ENCODE data around the gene DNAI4. TPM values are rescaled to one million over a fixed set of nuclear protein-coding genes. Genes with fewer than 3 reads are reported as not detected.

The DNAI4 gene
- total and polyA plus RNA-seq, 2 of the 4 experiments (the other 2 are of a cell fraction) = 0.63 to 1.6 TPM

DNA sequence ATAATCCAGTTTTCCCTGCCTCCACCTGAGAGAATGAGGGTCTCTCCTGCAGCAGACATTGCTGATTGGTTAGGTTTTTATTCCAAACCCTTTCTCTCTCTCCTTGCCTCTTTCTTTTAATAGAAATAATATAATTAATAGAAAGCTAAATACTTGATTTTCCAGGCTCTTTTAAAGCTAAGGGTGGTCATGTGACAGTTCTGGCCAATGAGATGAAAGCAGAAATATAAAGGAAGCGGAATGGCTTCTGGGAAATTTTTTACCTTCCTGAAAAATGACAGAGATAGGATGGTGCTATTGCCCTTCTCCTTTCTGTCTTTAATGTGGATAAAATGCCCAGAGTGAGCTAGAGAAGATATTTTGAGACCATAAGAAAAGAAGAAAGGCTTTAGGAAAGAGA lies 35.6 kb downstream of the DNAI4 start:
- intact Hi-C loops (cut with micrococcal nuclease) (no loop called here), in situ Hi-C loops (cut with MboI; ENCODE audit: low sequenced_read_pairs) (no loop called here), dilution Hi-C loops (cut with HindIII; ENCODE audit: low sequenced_read_pairs, unreplicated experiment) (no loop called here)
- H3K27ac ChIP-seq (ENCODE audit: insufficient read depth, low read length) = no peak overlapping the region
- no peak overlapping the region for H2BK15ac ChIP-seq (ENCODE audit: low read depth, low read length)
- no peaks in the 10 kb centered on the region for H4K20me1 ChIP-seq (ENCODE audit: insufficient read depth, low read length)
- ATAC-seq (ENCODE audit: low read depth) = no peak
- CTCF ChIA-PET = no interaction called here
- no peak overlapping the region for H2BK120ac ChIP-seq (ENCODE audit: low read depth, low read length)
- DNase-seq = no peak
- no peak overlapping the region for H4K91ac ChIP-seq (ENCODE audit: insufficient read depth, low read depth, low read length)
- H3K9me3 ChIP-seq (ENCODE audit: control insufficient read depth, insufficient read depth, low read length) = no peaks in the 10 kb centered on the region
- no peaks in the 10 kb centered on the region for H3K9me1 ChIP-seq (ENCODE audit: insufficient read depth, low read length)
- no peaks in the 10 kb centered on the region for H3K79me1 ChIP-seq (ENCODE audit: low read depth in 1 of 2, low read length in 2 of 2)
- no peak overlapping the region for H2AK9ac ChIP-seq (replicated peaks; ENCODE audit: low read depth, low read length, poor library complexity)
- H4K8ac ChIP-seq (ENCODE audit: low read depth in 2 of 2, low read length in 2 of 2) = no peak overlapping the region
- TF ChIP-seq, protein P1, sequence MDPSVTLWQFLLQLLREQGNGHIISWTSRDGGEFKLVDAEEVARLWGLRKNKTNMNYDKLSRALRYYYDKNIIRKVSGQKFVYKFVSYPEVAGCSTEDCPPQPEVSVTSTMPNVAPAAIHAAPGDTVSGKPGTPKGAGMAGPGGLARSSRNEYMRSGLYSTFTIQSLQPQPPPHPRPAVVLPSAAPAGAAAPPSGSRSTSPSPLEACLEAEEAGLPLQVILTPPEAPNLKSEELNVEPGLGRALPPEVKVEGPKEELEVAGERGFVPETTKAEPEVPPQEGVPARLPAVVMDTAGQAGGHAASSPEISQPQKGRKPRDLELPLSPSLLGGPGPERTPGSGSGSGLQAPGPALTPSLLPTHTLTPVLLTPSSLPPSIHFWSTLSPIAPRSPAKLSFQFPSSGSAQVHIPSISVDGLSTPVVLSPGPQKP (IDR thresholded peaks at IDR 0.05; ENCODE audit: borderline replicate concordance, low read depth, low read length) = no peak
- no peak for TF ChIP-seq MAFK (IDR thresholded peaks at IDR 0.05; ENCODE audit: low read depth, low read length)
- no peak for TF ChIP-seq RCOR1 (IDR thresholded peaks at IDR 0.05; ENCODE audit: insufficient replicate concordance, low read length)
- no peak for TF ChIP-seq SMC3 (IDR thresholded peaks at IDR 0.05; ENCODE audit: low read depth, low read length)
- no peaks in the 10 kb centered on the region for H3K36me3 ChIP-seq (ENCODE audit: control insufficient read depth, insufficient read depth, low read length)
- H3K27me3 ChIP-seq (ENCODE audit: control insufficient read depth, insufficient read depth, low read length) = no peaks in the 10 kb centered on the region
- no peak overlapping the region for H2AFZ ChIP-seq (replicated peaks; ENCODE audit: low read length, poor library complexity)
- no peak overlapping the region for H3K18ac ChIP-seq (ENCODE audit: low read depth, low read length)
- H3K14ac ChIP-seq (replicated peaks; ENCODE audit: low read depth, low read length) = no peak overlapping the region
- BruUV-seq (replicated peaks) = no TSS peak
- no peak overlapping the region for H3K4ac ChIP-seq (ENCODE audit: low read depth, low read length)
- no peak overlapping the region for H3K23ac ChIP-seq (ENCODE audit: low read depth, low read length)
- H4K5ac ChIP-seq (ENCODE audit: low read depth, low read length) = no peak overlapping the region
- H3K9ac ChIP-seq (ENCODE audit: low read depth, low read length) = no peak overlapping the region
- no peak overlapping the region for H2BK20ac ChIP-seq (ENCODE audit: low read depth, low read length)
- H2BK5ac ChIP-seq (ENCODE audit: low read depth, low read length, poor library complexity, severe bottlenecking) = no peak overlapping the region
- H3K4me3 ChIP-seq (ENCODE audit: insufficient read depth, low read depth, low read length) = no peak overlapping the region
- POLR2A ChIA-PET (ENCODE audit: unreplicated experiment) = no interaction called here
- H2AK5ac ChIP-seq (ENCODE audit: low read depth, low read length) = no peak overlapping the region
- WGBS, 2 experiments (ENCODE audit: extremely low coverage in 2 of 2, insufficient read length in 1 of 2) = no CpG with 5 or more reads among the region's 1 CpG
- no peak overlapping the region for H3K56ac ChIP-seq (ENCODE audit: extremely low read depth, insufficient read depth, low read length)
- no peaks in the 10 kb centered on the region for H3K4me1 ChIP-seq (ENCODE audit: control insufficient read depth, insufficient read depth, low read length)
- H3K4me2 ChIP-seq (ENCODE audit: low read depth, low read length) = no peak overlapping the region

Measured in IMR-90 (cell line).